Daoy (cell line): ENCODE data around the gene IP6K3. TPM values are rescaled to one million over a fixed set of nuclear protein-coding genes. Genes with fewer than 3 reads are reported as not detected.

Experiments used
- DNase-seq: peaks from one replicate; pipeline ENCODE4 v3.0.0-alpha.2; 2015; ENCODE audit warnings: low read depth
- total RNA-seq: library from RNA; depleted of rRNA; stranded (reverse); fragments of >200 nt; shearing (Covaris generic); gene quantifications from 2 replicates; pipeline ENCODE4 v1.2.3, GENCODE V29; 2014; rRNA removed

IP6K3 gene
- total RNA-seq, 1 experiment from 2014 or later, result not detected

DNA sequence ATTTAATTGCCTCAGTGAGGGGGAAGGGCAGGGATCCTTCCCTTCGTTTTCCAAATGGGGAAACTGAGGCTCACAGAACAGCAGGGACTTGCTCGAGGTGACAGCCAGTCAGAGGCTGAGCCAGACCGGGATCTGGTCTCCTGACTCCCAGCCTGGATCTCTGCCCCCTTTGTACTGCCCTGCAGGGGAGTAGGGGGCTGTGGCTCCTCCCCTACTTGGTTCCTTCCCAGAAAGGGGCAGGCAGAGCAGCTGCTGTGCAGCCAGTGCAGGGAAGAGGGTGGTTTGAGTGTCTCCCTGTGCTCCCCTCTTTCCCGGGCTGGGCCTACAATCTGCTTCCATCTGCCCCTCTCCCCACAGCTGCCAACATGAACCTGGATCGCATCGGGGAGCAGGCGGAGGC lies 72.9 kb downstream of the IP6K3 start:
- DNase-seq, result no peak

GRCh38 chr6:33672808-33673207 lies 73.9 kb downstream of the IP6K3 start:
- peak; percentile 95 for DNase-seq

- no peak for DNase-seq
Measured at GRCh38 chr6:33671744-33672072, 75.0 kb downstream of the IP6K3 start.

Other genes starting within 250 kb of the IP6K3 start
- 13.1 and 18.8 TPM in 2 replicates for gene BAK1, start 166.6 kb downstream of the IP6K3 start, total RNA-seq
- gene ITPR3, start 125.6 kb downstream of the IP6K3 start, total RNA-seq, result 10.4 and 12.6 TPM in 2 replicates
- 97.6 and 115 TPM in 2 replicates for gene UQCC2, start 35.2 kb downstream of the IP6K3 start, total RNA-seq
- gene LEMD2, start 42.2 kb upstream of the IP6K3 start, total RNA-seq, result 63.3 and 71.0 TPM in 2 replicates
- not detected in 2 replicates for gene MLN, start 57.1 kb upstream of the IP6K3 start, total RNA-seq